GM21381 (cell line): ENCODE data around the gene ATP2A3.

Source experiments
- ATAC-seq: cut with Tn5 transposase; IDR thresholded peaks from one replicate; pipeline ENCODE4 v1.9.1; 2021; ENCODE audit warnings: mild to moderate bottlenecking, moderate library complexity; ENCODE audit not compliant: unreplicated experiment

Gene ATP2A3

GRCh38 chr17:3964203-3965117, at the start of gene ATP2A3:
ATP2A3 (minus strand) TSS chr17:3964437; CDS start chr17:3964291, 146 bp downstream.
- ATAC-seq: peak; percentile 57

- no peak for ATAC-seq
Observed at GRCh38 chr17:4010754-4011153, 46.5 kb upstream of the ATP2A3 start.

GRCh38 chr17:4009186-4009785, 45.0 kb upstream of the ATP2A3 start:
- no peak for ATAC-seq

- ATAC-seq: no peak
Observed at GRCh38 chr17:4008441-4009185, 44.4 kb upstream of the ATP2A3 start.

GRCh38 chr17:4008082-4008435, 43.8 kb upstream of the ATP2A3 start:
- no peak for ATAC-seq

- ATAC-seq: no peak
Observed at GRCh38 chr17:4007346-4008081, 43.3 kb upstream of the ATP2A3 start.

- no peak for ATAC-seq
Observed at GRCh38 chr17:4006745-4007211, 42.5 kb upstream of the ATP2A3 start.

- no peak for ATAC-seq
Observed at GRCh38 chr17:4006165-4006589, 41.9 kb upstream of the ATP2A3 start.

- no peak for ATAC-seq
Observed at GRCh38 chr17:4005296-4006164, 41.3 kb upstream of the ATP2A3 start.

- ATAC-seq: no peak
Observed at GRCh38 chr17:4004517-4005295, 40.5 kb upstream of the ATP2A3 start.

- ATAC-seq: no peak
Observed at GRCh38 chr17:4003501-4004421, 39.5 kb upstream of the ATP2A3 start.

GRCh38 chr17:4003131-4003500, 38.9 kb upstream of the ATP2A3 start:
- ATAC-seq: no peak

- ATAC-seq: no peak
Observed at GRCh38 chr17:4001048-4001590, 36.9 kb upstream of the ATP2A3 start.

- no peak for ATAC-seq
Observed at GRCh38 chr17:3998436-3998835, 34.2 kb upstream of the ATP2A3 start.

GRCh38 chr17:3995067-3995466, 30.8 kb upstream of the ATP2A3 start:
- no peak for ATAC-seq

GRCh38 chr17:3994221-3994576, 30.0 kb upstream of the ATP2A3 start:
- no peak for ATAC-seq

GRCh38 chr17:3993493-3994220, 29.4 kb upstream of the ATP2A3 start:
- no peak for ATAC-seq
